ENCODE measurements around the gene MPP3.

The MPP3 gene

DNA sequence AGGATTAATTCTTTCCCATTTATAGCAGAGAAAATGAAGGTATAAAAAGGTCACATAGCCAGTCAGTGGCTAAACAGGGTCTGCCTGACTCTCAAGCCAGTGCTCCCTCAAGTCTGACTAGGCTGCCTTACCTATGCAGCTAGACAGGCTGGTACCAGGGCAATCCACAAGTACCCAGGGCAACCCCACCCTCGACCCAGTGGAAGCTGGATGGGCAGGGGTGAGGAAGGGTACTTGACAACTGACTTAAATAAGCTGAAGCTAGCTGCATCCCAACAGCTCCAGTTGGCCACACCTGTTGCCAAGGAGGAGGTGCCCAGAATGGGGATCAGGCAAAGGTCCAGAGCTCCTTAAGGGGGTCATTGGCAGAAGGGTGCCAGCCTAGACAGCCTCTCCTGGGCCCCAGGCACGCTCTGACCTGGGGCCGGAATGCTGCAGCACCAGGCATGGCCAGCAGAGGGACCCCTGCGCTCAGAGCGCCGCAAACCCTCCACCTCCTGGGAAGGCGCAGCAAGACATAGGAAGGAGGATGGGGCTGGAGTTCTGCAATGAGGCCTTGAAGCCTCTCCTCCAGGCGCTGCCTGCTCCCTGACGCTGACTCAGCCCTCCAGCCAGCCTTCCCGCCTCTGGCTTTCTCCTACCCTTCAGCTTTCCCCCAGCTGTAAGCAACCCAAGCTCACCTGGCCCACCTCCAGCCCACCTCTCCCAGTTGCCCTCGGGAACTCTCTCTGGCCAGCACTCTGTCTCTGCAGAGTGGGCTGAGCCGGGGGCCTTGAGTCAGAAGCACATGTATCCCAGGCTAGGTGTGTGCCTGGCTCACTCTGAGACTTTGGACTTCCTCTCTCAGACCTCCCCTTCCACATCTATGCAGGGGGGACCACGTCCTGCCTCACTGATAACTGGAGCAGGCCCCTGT lies 45.6 kb upstream of the MPP3 start:
- no peak overlapping the region for H3K4me3 ChIP-seq (ENCODE audit: low read depth, low read length)
- DNase-seq (ENCODE audit: low read depth): peak; percentile 56
- in situ Hi-C loops (cut with HindIII; ENCODE audit: low sequenced_read_pairs): no loop called here
- TF ChIP-seq, protein P1, sequence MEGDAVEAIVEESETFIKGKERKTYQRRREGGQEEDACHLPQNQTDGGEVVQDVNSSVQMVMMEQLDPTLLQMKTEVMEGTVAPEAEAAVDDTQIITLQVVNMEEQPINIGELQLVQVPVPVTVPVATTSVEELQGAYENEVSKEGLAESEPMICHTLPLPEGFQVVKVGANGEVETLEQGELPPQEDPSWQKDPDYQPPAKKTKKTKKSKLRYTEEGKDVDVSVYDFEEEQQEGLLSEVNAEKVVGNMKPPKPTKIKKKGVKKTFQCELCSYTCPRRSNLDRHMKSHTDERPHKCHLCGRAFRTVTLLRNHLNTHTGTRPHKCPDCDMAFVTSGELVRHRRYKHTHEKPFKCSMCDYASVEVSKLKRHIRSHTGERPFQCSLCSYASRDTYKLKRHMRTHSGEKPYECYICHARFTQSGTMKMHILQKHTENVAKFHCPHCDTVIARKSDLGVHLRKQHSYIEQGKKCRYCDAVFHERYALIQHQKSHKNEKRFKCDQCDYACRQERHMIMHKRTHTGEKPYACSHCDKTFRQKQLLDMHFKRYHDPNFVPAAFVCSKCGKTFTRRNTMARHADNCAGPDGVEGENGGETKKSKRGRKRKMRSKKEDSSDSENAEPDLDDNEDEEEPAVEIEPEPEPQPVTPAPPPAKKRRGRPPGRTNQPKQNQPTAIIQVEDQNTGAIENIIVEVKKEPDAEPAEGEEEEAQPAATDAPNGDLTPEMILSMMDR (IDR thresholded peaks at IDR 0.05; ENCODE audit: low read depth, low read length, missing control alignments): peak; percentile 95

GRCh38 chr17:43877451-43878155 lies 44.7 kb upstream of the MPP3 start:
- in situ Hi-C loops (cut with HindIII; ENCODE audit: low sequenced_read_pairs): no loop called here
- no peak overlapping the region for H3K4me3 ChIP-seq (ENCODE audit: low read depth, low read length)
- TF ChIP-seq, protein P1 (IDR thresholded peaks at IDR 0.05; ENCODE audit: low read depth, low read length, missing control alignments): no peak
- no peak for DNase-seq (ENCODE audit: low read depth)

GRCh38 chr17:43877031-43877430 lies 44.1 kb upstream of the MPP3 start:
- TF ChIP-seq, protein P1 (IDR thresholded peaks at IDR 0.05; ENCODE audit: low read depth, low read length, missing control alignments): no peak
- in situ Hi-C loops (cut with HindIII; ENCODE audit: low sequenced_read_pairs): no loop called here
- no peak overlapping the region for H3K4me3 ChIP-seq (ENCODE audit: low read depth, low read length)
- DNase-seq (ENCODE audit: low read depth): no peak

GRCh38 chr17:43875476-43876147 lies 42.7 kb upstream of the MPP3 start:
- H3K4me3 ChIP-seq (ENCODE audit: low read depth, low read length): no peak overlapping the region
- TF ChIP-seq, protein P1 (IDR thresholded peaks at IDR 0.05; ENCODE audit: low read depth, low read length, missing control alignments): no peak
- DNase-seq (ENCODE audit: low read depth): no peak
- in situ Hi-C loops (cut with HindIII; ENCODE audit: low sequenced_read_pairs): no loop called here

DNA sequence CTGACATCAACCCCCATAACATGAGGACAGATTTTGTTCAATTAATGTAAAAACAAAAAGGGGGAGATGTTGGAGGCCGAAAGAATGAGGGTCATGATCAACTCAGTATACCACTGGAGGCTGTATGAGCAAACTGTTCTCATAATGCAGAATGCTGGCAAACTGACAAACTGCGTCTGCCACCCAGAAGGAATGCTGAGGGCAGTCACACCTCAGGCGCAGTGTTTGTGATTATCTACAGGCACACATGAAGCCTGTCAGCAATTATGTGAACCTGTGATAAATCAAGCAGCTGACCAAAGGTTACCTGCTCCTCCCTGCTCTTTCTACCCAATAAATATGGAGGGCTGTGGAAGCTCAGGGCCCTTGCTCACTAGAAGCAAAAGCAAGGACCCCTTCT lies 41.3 kb upstream of the MPP3 start:
- no peak for DNase-seq (ENCODE audit: low read depth)
- H3K4me3 ChIP-seq (ENCODE audit: low read depth, low read length): no peak overlapping the region
- in situ Hi-C loops (cut with HindIII; ENCODE audit: low sequenced_read_pairs): no loop called here
- TF ChIP-seq, protein P1 (IDR thresholded peaks at IDR 0.05; ENCODE audit: low read depth, low read length, missing control alignments): no peak

DNA sequence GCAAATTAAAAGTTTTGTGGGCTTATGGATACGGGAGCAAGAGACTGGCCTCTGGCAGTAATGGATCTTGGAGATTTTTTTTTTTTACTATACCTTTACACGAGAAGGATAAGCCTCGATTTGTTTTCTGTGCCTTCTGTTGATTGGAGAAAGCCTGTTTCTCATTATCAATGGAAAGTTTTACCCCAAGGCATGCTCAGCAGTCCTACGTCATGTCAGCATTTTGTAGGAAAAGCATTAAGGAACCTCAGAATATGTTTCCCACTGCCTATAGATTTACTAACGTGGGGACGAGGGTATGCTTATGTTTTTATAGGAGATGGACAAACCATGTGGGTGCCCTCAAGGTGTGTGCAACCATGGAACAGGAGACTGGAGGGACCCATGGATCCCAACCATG lies 40.9 kb upstream of the MPP3 start:
- in situ Hi-C loops (cut with HindIII; ENCODE audit: low sequenced_read_pairs): no loop called here
- DNase-seq (ENCODE audit: low read depth): no peak
- TF ChIP-seq, protein P1 (IDR thresholded peaks at IDR 0.05; ENCODE audit: low read depth, low read length, missing control alignments): no peak
- H3K4me3 ChIP-seq (ENCODE audit: low read depth, low read length): no peak overlapping the region

Data from astrocyte of the cerebellum (primary cell).